SK-N-SH treated with all-trans-retinoic acid at 6 μM for 48 hours (cell line): ENCODE results near the gene B3GALT6.

Source experiments
- BACH2 ChIP-seq: fragments of 250-450 bp; sonication (Bioruptor Pico); IDR thresholded peaks from 2 replicates; pipeline ENCODE4 v1.9.0; 2021; ENCODE audit warnings: mild to moderate bottlenecking, borderline replicate concordance
- ESRRG ChIP-seq: fragments of 250-450 bp; sonication (Bioruptor Pico); IDR thresholded peaks from 2 replicates; pipeline ENCODE4 v1.6.1; 2021; ENCODE audit warnings: mild to moderate bottlenecking
- PATZ1 ChIP-seq: fragments of 250-450 bp; sonication (Bioruptor Pico); IDR thresholded peaks from 2 replicates; pipeline ENCODE4 v1.8.0; 2020; ENCODE audit warnings: mild to moderate bottlenecking, moderate library complexity, borderline replicate concordance
- PPARA ChIP-seq: fragments of 250-450 bp; sonication (Bioruptor Pico); IDR thresholded peaks from 2 replicates; pipeline ENCODE4 v1.5.0; 2020; ENCODE audit warnings: mild to moderate bottlenecking, borderline replicate concordance
- RARB ChIP-seq: fragments of 250-450 bp; sonication (Bioruptor Pico); IDR thresholded peaks from 2 replicates; pipeline ENCODE4 v1.8.0; 2021; ENCODE audit warnings: mild to moderate bottlenecking, moderate library complexity
- ZFP3 ChIP-seq: fragments of 250-450 bp; sonication (Bioruptor Pico); IDR thresholded peaks from 2 replicates; pipeline ENCODE4 v1.5.0; 2020; ENCODE audit warnings: mild to moderate bottlenecking, moderate library complexity

- TF ChIP-seq BACH2 (CRISPR knock-in tag) (no peak), PPARA (no peak), PATZ1 (no peak), ZFP3 (no peak), ESRRG (CRISPR knock-in tag) (no peak), RARB (CRISPR knock-in tag) (no peak)
These were observed 33.5 kb upstream of the B3GALT6 start for GRCh38 chr1:1198423-1199140.
